Measurements from ENCODE around the gene PDE1A.
"Not testable (repeated sequence)": the region's sequence is repeated elsewhere in the genome, so short reads cannot be mapped to it uniquely, and the experiment has no call there.

PDE1A gene

GRCh38 chr2:182358601-182359000 is 68.2 kb downstream of the PDE1A start:
- DNase-seq (ENCODE audit: low spot score), result no peak

GRCh38 chr2:182355815-182356214 is 71.0 kb downstream of the PDE1A start:
- DNase-seq (ENCODE audit: low spot score), result no peak

DNA sequence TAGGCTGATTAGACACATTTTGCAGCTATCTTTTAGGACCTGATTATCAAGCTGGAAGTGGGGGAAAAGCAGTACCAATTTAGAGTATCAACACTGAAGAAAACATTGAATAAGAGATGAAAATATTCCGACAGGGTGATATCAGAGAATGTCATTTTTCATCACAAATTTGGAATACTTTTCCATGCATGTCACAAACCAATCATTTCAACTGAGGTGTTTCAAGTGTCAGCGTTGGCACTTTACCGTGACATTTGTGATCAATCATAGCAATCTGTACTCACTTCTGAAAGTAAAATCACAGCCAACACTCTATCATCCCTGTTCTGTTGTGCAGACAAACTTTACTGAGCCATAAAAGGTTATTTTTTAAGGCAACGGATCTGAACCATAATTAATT is 75.4 kb downstream of the PDE1A start:
- DNase-seq (ENCODE audit: low spot score), result no peak

GRCh38 chr2:182349268-182349667 is 77.6 kb downstream of the PDE1A start:
- DNase-seq (ENCODE audit: low spot score), result no peak

DNA sequence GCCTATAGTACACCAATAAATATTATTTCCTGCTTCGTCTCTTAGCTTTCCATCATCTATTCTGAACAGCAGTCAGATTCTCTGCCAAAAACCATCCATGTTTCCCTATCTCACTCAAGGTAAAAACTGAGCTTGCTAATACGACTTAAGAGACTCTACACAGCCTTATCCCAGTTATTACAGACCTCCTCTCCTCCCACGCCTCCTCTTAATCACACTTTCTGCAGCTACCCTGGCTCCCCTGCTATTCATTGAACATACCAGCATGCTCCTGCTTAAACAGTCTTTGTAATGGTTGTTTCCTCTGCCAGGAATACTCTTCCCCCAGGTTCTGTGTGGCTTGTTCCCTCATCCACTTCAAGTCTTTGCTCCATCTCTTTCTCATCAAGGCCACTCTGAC is 81.5 kb downstream of the PDE1A start:
- DNase-seq (ENCODE audit: low spot score), result no peak

GRCh38 chr2:182330451-182331305 is 96.2 kb downstream of the PDE1A start:
- DNase-seq (ENCODE audit: low spot score), result no peak

- no peak for DNase-seq (ENCODE audit: low spot score)
Measured at GRCh38 chr2:182324665-182325064, 102.2 kb downstream of the PDE1A start.

- no peak for DNase-seq (ENCODE audit: low spot score)
Measured at GRCh38 chr2:182321096-182321495, 105.7 kb downstream of the PDE1A start.

DNA sequence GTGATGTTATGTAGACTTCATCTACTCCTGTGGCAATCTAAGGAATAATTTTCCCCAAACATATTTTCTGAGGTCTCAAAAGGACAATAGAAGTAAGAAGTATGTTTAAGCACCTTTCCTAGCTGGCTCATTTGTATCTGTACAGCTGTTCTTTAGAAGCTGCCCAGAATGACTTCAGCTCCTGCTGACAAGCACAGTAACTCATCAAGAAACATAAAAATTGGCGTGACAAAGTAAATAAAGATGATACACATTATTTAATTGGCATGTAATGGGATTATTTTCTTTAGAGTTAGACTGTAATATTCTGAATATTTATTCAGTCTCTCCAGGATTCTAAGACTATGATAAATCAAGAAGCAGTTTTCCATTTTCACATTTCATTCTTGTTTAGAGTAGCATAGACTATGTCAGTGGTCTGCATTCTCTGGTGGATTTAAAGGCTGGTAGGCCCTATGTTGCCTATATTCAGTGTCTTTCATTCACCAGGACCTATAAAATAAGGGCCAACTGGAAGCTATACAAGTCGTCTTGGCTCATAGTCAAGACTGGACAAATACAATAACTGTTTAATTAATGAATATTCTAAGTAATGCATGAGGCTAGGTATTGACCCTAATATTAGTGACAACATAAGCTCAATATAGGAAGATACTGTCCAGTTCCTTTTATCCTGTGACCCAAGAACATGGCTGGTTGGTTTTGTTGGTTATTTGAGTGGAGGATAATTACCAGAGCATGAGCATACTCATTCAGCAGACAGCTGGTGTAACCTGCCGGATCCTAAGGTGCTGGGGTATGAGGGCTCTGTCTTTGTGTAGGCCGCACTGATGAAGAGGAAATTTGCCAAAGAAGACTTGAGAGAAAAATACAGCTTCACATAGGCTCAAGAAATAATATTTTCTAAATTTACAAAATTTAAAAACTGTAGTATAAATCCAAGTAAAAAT is 107.0 kb downstream of the PDE1A start:
- no peak for DNase-seq (ENCODE audit: low spot score)

- no peak for DNase-seq (ENCODE audit: low spot score)
Measured at GRCh38 chr2:182318466-182319220, 108.2 kb downstream of the PDE1A start.

- no peak for DNase-seq (ENCODE audit: low spot score)
Measured at GRCh38 chr2:182316950-182317349, 109.9 kb downstream of the PDE1A start.

GRCh38 chr2:182302972-182303371 is 123.9 kb downstream of the PDE1A start:
- no peak for DNase-seq (ENCODE audit: low spot score)

- no peak for DNase-seq (ENCODE audit: low spot score)
Measured at GRCh38 chr2:182302174-182302573, 124.7 kb downstream of the PDE1A start.

DNA sequence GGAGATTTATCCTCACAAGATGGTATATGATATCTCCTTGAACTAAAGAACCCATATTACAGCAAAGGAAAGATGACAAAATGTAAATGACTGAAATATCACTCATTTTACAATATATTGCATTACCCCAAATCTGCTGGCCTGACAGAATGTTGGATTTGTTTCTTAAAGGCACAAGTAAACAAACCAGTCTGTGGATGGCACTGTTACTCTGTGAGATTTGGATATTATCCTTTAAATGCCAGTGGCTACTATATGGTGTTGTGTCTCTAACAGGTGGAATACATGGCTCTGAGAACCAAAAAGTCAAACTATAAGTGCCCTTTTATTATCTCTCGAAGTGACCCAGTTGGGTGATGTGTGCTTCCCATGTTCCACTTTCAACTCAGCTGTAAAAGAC is 125.7 kb downstream of the PDE1A start:
- no peak for DNase-seq (ENCODE audit: low spot score)

DNA sequence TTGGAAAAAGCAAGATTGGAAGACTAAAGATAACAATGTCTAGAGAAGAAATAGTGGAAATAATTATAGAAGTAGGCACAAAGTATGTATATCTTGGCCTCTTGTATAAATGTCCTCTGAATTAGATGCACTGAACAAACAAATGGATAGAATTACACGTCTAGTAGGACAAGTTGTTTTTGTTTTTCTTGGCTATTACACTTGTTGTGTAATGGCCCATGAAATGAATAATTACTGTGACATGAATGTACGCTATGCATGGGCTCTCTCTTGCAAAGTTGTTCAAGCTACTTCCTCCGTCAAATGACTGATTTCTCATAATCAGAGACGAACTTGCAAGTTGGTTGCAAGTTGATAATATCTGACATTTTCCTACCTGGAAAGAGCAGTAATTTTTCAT is 126.2 kb downstream of the PDE1A start:
- DNase-seq (ENCODE audit: low spot score), result no peak

DNA sequence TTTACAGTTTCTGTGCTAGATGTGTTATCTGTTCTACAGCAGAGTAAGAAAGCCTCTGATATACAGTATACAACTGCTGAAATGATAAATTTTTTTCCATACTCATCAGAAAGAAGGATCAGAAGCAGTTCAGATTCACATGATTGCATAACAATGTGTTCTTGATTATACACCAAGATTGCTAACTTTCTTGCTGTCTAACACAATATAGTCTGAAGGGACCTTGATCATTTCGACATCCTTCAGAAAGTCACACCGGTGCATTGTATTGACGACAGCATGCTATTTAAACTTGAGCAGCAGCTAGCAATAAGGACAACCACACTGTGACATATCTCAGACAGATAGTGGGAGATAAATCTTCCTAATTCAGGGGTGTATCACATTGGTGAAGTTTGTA is 127.2 kb downstream of the PDE1A start:
- DNase-seq (ENCODE audit: low spot score), result no peak

DNA sequence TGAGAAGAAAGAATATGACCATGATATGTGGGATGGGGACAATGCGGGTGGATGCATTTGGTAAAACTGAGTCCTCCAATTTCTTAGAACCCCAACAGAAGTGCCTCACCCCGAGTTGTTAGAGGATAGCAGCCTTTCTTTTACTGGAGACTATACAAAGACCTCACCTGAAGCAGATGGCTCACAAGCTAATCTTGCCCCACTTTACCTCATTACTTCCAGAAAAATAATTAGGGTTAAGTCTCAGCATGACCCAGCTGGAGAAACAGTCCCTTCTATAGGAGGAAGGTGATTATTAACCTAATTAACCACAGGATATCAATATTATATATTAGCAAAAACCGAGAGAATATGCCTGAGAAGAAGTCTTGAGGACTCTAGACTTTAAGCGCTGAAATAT is 128.4 kb downstream of the PDE1A start:
- DNase-seq (ENCODE audit: low spot score), result no peak

GRCh38 chr2:182291296-182291695 is 135.5 kb downstream of the PDE1A start:
- no peak for DNase-seq (ENCODE audit: low spot score)

GRCh38 chr2:182283512-182283911 is 143.3 kb downstream of the PDE1A start:
- no peak for DNase-seq (ENCODE audit: low spot score)

DNA sequence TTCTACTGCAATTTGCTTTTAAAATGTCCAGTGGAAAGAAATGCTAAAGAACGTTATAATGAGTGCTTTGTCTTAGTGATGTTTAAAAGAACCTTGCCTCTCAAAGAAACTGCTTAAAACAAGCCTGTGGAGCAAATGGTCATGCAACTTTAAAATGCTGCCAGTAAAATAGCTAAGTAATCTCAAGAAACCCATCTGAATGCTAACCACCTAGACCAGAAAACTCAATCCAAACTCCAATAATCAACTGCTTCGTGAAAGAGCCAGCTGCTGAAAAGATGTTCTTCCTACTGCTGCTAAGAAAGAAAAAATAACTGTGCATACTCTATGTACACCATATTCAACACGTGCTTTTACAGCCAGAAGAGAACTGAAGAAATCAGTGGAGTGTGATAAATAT is 145.6 kb downstream of the PDE1A start:
- DNase-seq (ENCODE audit: low spot score), result no peak

GRCh38 chr2:182280118-182280517 is 146.7 kb downstream of the PDE1A start:
- no peak for DNase-seq (ENCODE audit: low spot score)

GRCh38 chr2:182276662-182277061 is 150.2 kb downstream of the PDE1A start:
- DNase-seq (ENCODE audit: low spot score), result not testable (repeated sequence)
